ENCODE measurements around the gene CACNA1F.

The CACNA1F gene

GRCh38 chrX:49198540-49199314, 34.4 kb downstream of the CACNA1F start:
- H3K27ac Mint-ChIP-seq (ENCODE audit: low read depth): no peak overlapping the region
- H3K36me3 Mint-ChIP-seq (ENCODE audit: insufficient read depth): peaks cover 2% of the 10 kb centered on the region
- H3K9me3 Mint-ChIP-seq: no peaks in the 10 kb centered on the region
- peak overlapping the region; percentile 25 for H3K4me3 Mint-ChIP-seq
- H3K4me1 Mint-ChIP-seq: peaks cover 18% of the 10 kb centered on the region
- no peak for ATAC-seq (replicated peaks; ENCODE audit: extremely low read depth, poor library complexity, severe bottlenecking)
- H3K27me3 Mint-ChIP-seq: no peaks in the 10 kb centered on the region
- no peak for DNase-seq (ENCODE audit: low spot score in 2 of 2)

- ATAC-seq (replicated peaks; ENCODE audit: extremely low read depth, poor library complexity, severe bottlenecking): no peak
- no peak for DNase-seq (ENCODE audit: low spot score in 2 of 2)
Observed at GRCh38 chrX:49197543-49198087, 35.5 kb downstream of the CACNA1F start.

GRCh38 chrX:49193542-49193964, 39.6 kb downstream of the CACNA1F start:
- Mint-ChIP-seq H3K4me1 (peaks cover 25% of the 10 kb centered on the region), H3K27me3 (no peaks in the 10 kb centered on the region), H3K4me3 (no peak overlapping the region), H3K36me3 (ENCODE audit: insufficient read depth) (peaks cover 7% of the 10 kb centered on the region), H3K27ac (ENCODE audit: low read depth) (no peak overlapping the region), H3K9me3 (no peaks in the 10 kb centered on the region)
- DNase-seq (ENCODE audit: low spot score in 2 of 2) (no peak), ATAC-seq (replicated peaks; ENCODE audit: extremely low read depth, poor library complexity, severe bottlenecking) (no peak)

More at GRCh38 chrX:49197543-49198087, 35.5 kb downstream of the CACNA1F start:
- no peak overlapping the region for H3K27ac Mint-ChIP-seq (ENCODE audit: low read depth)
- H3K4me1 Mint-ChIP-seq: peaks cover 26% of the 10 kb centered on the region
- H3K9me3 Mint-ChIP-seq: no peaks in the 10 kb centered on the region
- peaks cover 2% of the 10 kb centered on the region for H3K36me3 Mint-ChIP-seq (ENCODE audit: insufficient read depth)
- H3K27me3 Mint-ChIP-seq: no peaks in the 10 kb centered on the region
- H3K4me3 Mint-ChIP-seq: no peak overlapping the region

GRCh38 chrX:49192722-49193328, 40.3 kb downstream of the CACNA1F start:
- no peak for ATAC-seq (replicated peaks; ENCODE audit: extremely low read depth, poor library complexity, severe bottlenecking)
- Mint-ChIP-seq H3K36me3 (ENCODE audit: insufficient read depth) (peaks cover 7% of the 10 kb centered on the region), H3K27ac (ENCODE audit: low read depth) (no peak overlapping the region), H3K27me3 (no peaks in the 10 kb centered on the region), H3K4me1 (peaks cover 18% of the 10 kb centered on the region), H3K9me3 (no peaks in the 10 kb centered on the region), H3K4me3 (peak overlapping the region; percentile 9)
- DNase-seq (ENCODE audit: low spot score in 2 of 2): no peak

GRCh38 chrX:49191574-49192011, 41.5 kb downstream of the CACNA1F start:
- ATAC-seq (replicated peaks; ENCODE audit: extremely low read depth, poor library complexity, severe bottlenecking): peak; percentile 5
- DNase-seq (ENCODE audit: low spot score in 2 of 2): no peak
- Mint-ChIP-seq H3K27ac (ENCODE audit: low read depth) (peak overlapping the region; percentile 24), H3K9me3 (no peaks in the 10 kb centered on the region), H3K36me3 (ENCODE audit: insufficient read depth) (peaks cover 7% of the 10 kb centered on the region), H3K4me1 (peaks cover 17% of the 10 kb centered on the region), H3K4me3 (peak overlapping the region; percentile 78), H3K27me3 (no peaks in the 10 kb centered on the region)

GRCh38 chrX:49190821-49191573, 42.1 kb downstream of the CACNA1F start:
- H3K4me3 Mint-ChIP-seq: peak overlapping the region; percentile 78
- ATAC-seq (replicated peaks; ENCODE audit: extremely low read depth, poor library complexity, severe bottlenecking) (peak; percentile 93), DNase-seq (ENCODE audit: low spot score in 2 of 2) (peak; percentile 47 to 86)
- H3K27me3 Mint-ChIP-seq: no peaks in the 10 kb centered on the region
- H3K4me1 Mint-ChIP-seq: peaks cover 22% of the 10 kb centered on the region
- no peaks in the 10 kb centered on the region for H3K9me3 Mint-ChIP-seq
- H3K36me3 Mint-ChIP-seq (ENCODE audit: insufficient read depth): peaks cover 7% of the 10 kb centered on the region
- H3K27ac Mint-ChIP-seq (ENCODE audit: low read depth): peak overlapping the region; percentile 24

- ATAC-seq (replicated peaks; ENCODE audit: extremely low read depth, poor library complexity, severe bottlenecking): no peak
- no peaks in the 10 kb centered on the region for H3K27me3 Mint-ChIP-seq
- H3K27ac Mint-ChIP-seq (ENCODE audit: low read depth): no peak overlapping the region
- H3K36me3 Mint-ChIP-seq (ENCODE audit: insufficient read depth): peaks cover 12% of the 10 kb centered on the region
- peak overlapping the region; percentile 30 for H3K4me3 Mint-ChIP-seq
- no peaks in the 10 kb centered on the region for H3K9me3 Mint-ChIP-seq
- DNase-seq (ENCODE audit: low spot score in 2 of 2): no peak
- peaks cover 30% of the 10 kb centered on the region for H3K4me1 Mint-ChIP-seq
Observed at GRCh38 chrX:49189606-49190005, 43.5 kb downstream of the CACNA1F start.

- Mint-ChIP-seq H3K9me3 (no peaks in the 10 kb centered on the region), H3K27ac (ENCODE audit: low read depth) (no peak overlapping the region), H3K4me3 (no peak overlapping the region), H3K36me3 (ENCODE audit: insufficient read depth) (peaks cover 10% of the 10 kb centered on the region), H3K4me1 (peaks cover 25% of the 10 kb centered on the region), H3K27me3 (no peaks in the 10 kb centered on the region)
- DNase-seq (ENCODE audit: low spot score in 2 of 2): no peak
- no peak for ATAC-seq (replicated peaks; ENCODE audit: extremely low read depth, poor library complexity, severe bottlenecking)
Observed at GRCh38 chrX:49188468-49189076, 44.6 kb downstream of the CACNA1F start.

GRCh38 chrX:49187526-49187925, 45.6 kb downstream of the CACNA1F start:
- Mint-ChIP-seq H3K27ac (ENCODE audit: low read depth) (no peak overlapping the region), H3K4me1 (peaks cover 19% of the 10 kb centered on the region), H3K9me3 (no peaks in the 10 kb centered on the region), H3K36me3 (ENCODE audit: insufficient read depth) (peaks cover 10% of the 10 kb centered on the region), H3K27me3 (no peaks in the 10 kb centered on the region), H3K4me3 (no peak overlapping the region)
- ATAC-seq (replicated peaks; ENCODE audit: extremely low read depth, poor library complexity, severe bottlenecking) (no peak), DNase-seq (ENCODE audit: low spot score in 2 of 2) (no peak)

GRCh38 chrX:49187028-49187394, 46.1 kb downstream of the CACNA1F start:
- Mint-ChIP-seq H3K27ac (ENCODE audit: low read depth) (no peak overlapping the region), H3K4me3 (peak overlapping the region; percentile 78), H3K27me3 (no peaks in the 10 kb centered on the region), H3K9me3 (no peaks in the 10 kb centered on the region), H3K36me3 (ENCODE audit: insufficient read depth) (peaks cover 10% of the 10 kb centered on the region), H3K4me1 (peaks cover 19% of the 10 kb centered on the region)
- DNase-seq (ENCODE audit: low spot score in 2 of 2): no peak
- ATAC-seq (replicated peaks; ENCODE audit: extremely low read depth, poor library complexity, severe bottlenecking): no peak

GRCh38 chrX:49186125-49187027, 46.8 kb downstream of the CACNA1F start, which contains the start of gene PRICKLE3:
Gene PRICKLE3 (minus strand): TSS chrX:49186373. CDS start chrX:49186297, 76 bp downstream.
- Mint-ChIP-seq H3K36me3 (ENCODE audit: insufficient read depth) (peaks cover 12% of the 10 kb centered on the region), H3K9me3 (no peaks in the 10 kb centered on the region), H3K4me1 (peaks cover 19% of the 10 kb centered on the region), H3K27ac (ENCODE audit: low read depth) (peak within 1 kb of the TSS; percentile 64), H3K27me3 (no peaks in the 10 kb centered on the region), H3K4me3 (peak within 1 kb of the TSS; percentile 78)
- DNase-seq (ENCODE audit: low spot score in 2 of 2) (peak; percentile 40 to 55), ATAC-seq (replicated peaks; ENCODE audit: extremely low read depth, poor library complexity, severe bottlenecking) (no peak)

All from central memory CD8-positive, alpha-beta T cell (primary cell).